Breast epithelium (tissue), 3 donors: Measurements from ENCODE around the gene ASTN2.

Experiments
- CTCF ChIP-seq, 3 donors: fragments of 450-650 bp; IDR thresholded peaks; one replicate each; pipeline ENCODE4 v1.5.1; 2016 to 2017; ENCODE audit warnings: antibody characterized with exemption in 3 of 3, mild to moderate bottlenecking in 3 of 3, moderate library complexity in 3 of 3
- POLR2A ChIP-seq: fragments of 450-650 bp; IDR thresholded peaks from one replicate; pipeline ENCODE4 v1.6.1; 2016; ENCODE audit warnings: antibody characterized with exemption, mild to moderate bottlenecking, moderate library complexity
- POLR2AphosphoS5 ChIP-seq, 3 donors: sonication (generic); formaldehyde crosslinking; IDR thresholded peaks; one replicate each; pipeline ENCODE4 v1.6.1; 2017; ENCODE audit warnings: antibody characterized with exemption in 3 of 3

- no peak for TF ChIP-seq CTCF (IDR thresholded peaks at IDR 0.05)
- TF ChIP-seq POLR2AphosphoS5 (IDR thresholded peaks at IDR 0.05), result no peak
- TF ChIP-seq POLR2A, result no peak
Observed at GRCh38 chr9:116628716-116629115, 786.1 kb downstream of the ASTN2 start.
